Esophagus squamous epithelium (tissue), 5 donors: ENCODE data around the gene MBOAT1. TPM values are rescaled to one million over a fixed set of nuclear protein-coding genes. Genes with fewer than 3 reads are reported as not detected.

Experiments
- DNase-seq: peaks from one replicate; lab custom pipeline; 2025; lab: John Stamatoyannopoulos, UW
- H3K27ac ChIP-seq, 4 donors: fragments of 200-600 bp; sonication (generic); one replicate each; pipeline ENCODE4 v1.5.1; 2016 to 2019; ENCODE audit warnings: mild to moderate bottlenecking in 1 of 4
- H3K27me3 ChIP-seq, 4 donors: fragments of 200-600 bp; sonication (generic); 1 replicate in 3 of 4; 2 replicates in 1 of 4; pipeline versions ENCODE4 v1.5.1 to v1.6.0; 2017 to 2021; ENCODE audit warnings: antibody characterized with exemption in 1 of 4
- H3K36me3 ChIP-seq, 3 donors: fragments of 200-600 bp; sonication (generic); one replicate each; pipeline ENCODE4 v1.5.1; 2016 to 2019
- H3K4me1 ChIP-seq, 3 donors: fragments of 200-600 bp; sonication (generic); one replicate each; pipeline ENCODE4 v1.5.1; 2017 to 2019
- H3K4me3 ChIP-seq, 4 donors: fragments of 200-600 bp; sonication (generic); 1 replicate in 3 of 4; 2 replicates in 1 of 4; pipeline ENCODE4 v1.5.1; 2016 to 2019; ENCODE audit warnings: mild to moderate bottlenecking in 2 of 4, moderate library complexity in 1 of 4
- H3K9me3 ChIP-seq, 3 donors: fragments of 200-600 bp; sonication (generic); one replicate each; pipeline ENCODE4 v1.5.1; 2016 to 2019
- POLR2A ChIP-seq, 4 donors: fragments of 450-650 bp; IDR thresholded peaks; one replicate each; pipeline ENCODE4 v1.6.1; 2017; ENCODE audit warnings: antibody characterized with exemption in 4 of 4, mild to moderate bottlenecking in 4 of 4, moderate library complexity in 3 of 4
- WGBS, 2 donors: methylation state at CpG; one replicate each; pipeline ENCODE4 v1.1.5; 2018; 5-methylcytosine and 5-hydroxymethylcytosine counted together
- intact Hi-C: fragments of 100-400 bp; cut with DNase I; formaldehyde crosslinking; loops from one replicate; pipeline ENCODE4 v1.15.0; 2022
- total RNA-seq, 4 donors: library from RNA; depleted of rRNA; stranded (reverse); fragments of >200 nt; gene quantifications; one replicate each; pipeline ENCODE4 v1.1.0, GENCODE V29; 2016
- TF ChIP-seq, protein P1 (sequence below), 6 experiments: fragments of 450-650 bp in 4 of 6; fragments of 200-600 bp in 2 of 6; sonication (generic) in 2 of 6; IDR thresholded peaks; one replicate each; pipeline ENCODE4 v1.5.1; 2016 to 2019; ENCODE audit warnings: antibody characterized with exemption in 6 of 6, mild to moderate bottlenecking in 4 of 6, moderate library complexity in 4 of 6
- donor health status: DM: yes; HTN: yes; CAD: no.

Gene MBOAT1
- total RNA-seq, 4 donors from 2014 or later: 5.2 to 12.8 (median 12.0) TPM

DNA sequence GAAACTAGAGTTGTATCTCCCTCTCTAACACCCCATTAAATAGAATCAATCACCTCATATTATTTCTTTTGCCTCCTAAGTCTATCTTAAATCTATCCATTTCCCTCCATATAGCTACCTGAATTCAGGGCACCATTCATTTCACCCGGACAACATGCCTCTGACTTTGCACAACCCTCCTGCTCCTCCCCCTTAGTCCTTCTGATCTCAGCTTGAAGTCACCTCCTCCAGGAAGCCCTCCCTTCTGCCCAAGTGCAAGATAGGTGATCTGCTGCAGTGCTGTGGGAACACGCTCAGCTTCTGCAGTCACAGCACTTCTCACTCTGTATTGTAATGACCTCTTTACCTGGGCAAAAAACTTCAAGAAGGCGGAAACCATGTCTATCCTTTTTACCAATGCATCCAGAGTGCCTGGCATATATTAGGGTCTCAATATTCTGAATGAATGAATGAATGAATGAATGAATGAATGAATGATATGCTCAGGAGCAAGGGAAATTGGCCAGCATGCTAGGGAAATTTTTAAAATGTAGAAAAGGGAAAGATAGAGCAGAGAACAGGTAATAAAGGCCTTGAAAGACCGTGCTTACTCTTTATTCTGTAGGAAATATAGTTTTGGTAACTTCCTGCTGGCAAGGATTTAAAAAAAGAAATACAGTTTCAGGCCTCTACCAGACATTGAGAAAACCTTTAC lies 41.7 kb downstream of the MBOAT1 start:
- intact Hi-C loops: no loop called here
- 71 to 91% methylated on average over 4 of the region's 4 CpGs for WGBS, 2 donors
- H3K4me1 ChIP-seq: peaks cover 0 to 26% (median 3%) of the 10 kb centered on the region in 3 donors
- H3K4me3 ChIP-seq: no peak overlapping the region
- TF ChIP-seq, protein P1, sequence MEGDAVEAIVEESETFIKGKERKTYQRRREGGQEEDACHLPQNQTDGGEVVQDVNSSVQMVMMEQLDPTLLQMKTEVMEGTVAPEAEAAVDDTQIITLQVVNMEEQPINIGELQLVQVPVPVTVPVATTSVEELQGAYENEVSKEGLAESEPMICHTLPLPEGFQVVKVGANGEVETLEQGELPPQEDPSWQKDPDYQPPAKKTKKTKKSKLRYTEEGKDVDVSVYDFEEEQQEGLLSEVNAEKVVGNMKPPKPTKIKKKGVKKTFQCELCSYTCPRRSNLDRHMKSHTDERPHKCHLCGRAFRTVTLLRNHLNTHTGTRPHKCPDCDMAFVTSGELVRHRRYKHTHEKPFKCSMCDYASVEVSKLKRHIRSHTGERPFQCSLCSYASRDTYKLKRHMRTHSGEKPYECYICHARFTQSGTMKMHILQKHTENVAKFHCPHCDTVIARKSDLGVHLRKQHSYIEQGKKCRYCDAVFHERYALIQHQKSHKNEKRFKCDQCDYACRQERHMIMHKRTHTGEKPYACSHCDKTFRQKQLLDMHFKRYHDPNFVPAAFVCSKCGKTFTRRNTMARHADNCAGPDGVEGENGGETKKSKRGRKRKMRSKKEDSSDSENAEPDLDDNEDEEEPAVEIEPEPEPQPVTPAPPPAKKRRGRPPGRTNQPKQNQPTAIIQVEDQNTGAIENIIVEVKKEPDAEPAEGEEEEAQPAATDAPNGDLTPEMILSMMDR (IDR thresholded peaks at IDR 0.05): no peak
- no peak for TF ChIP-seq POLR2A (IDR thresholded peaks at IDR 0.05)
- peaks cover 0 to 7% (median 0%) of the 10 kb centered on the region in 3 donors for H3K36me3 ChIP-seq
- H3K27ac ChIP-seq: no peak overlapping the region
- H3K9me3 ChIP-seq: no peaks in the 10 kb centered on the region
- no peak for DNase-seq
- no peaks in the 10 kb centered on the region for H3K27me3 ChIP-seq

DNA sequence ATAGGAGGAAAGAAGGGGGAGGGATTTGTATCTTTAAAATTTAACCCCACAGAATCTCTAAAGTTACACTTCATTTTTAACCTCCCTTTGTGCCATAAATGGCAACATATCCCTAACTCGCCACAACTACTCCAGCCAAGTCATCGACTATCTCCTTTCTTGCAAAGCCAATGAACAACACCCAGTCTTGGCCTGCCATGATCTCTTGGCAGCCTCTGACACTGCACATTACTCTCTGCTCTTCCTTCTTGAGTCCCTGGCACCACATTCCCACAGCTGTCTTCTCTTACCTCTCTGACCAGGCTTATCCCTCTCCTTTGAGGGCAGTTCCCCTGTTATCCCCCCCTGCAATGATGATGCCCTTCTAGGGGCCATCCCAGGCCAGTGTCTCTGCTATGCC lies 42.5 kb downstream of the MBOAT1 start:
- no peak overlapping the region for H3K4me3 ChIP-seq
- no peaks in the 10 kb centered on the region for H3K9me3 ChIP-seq
- peak overlapping the region in 2 of 4 donors; percentile 2 to 25 for H3K27ac ChIP-seq
- TF ChIP-seq POLR2A (IDR thresholded peaks at IDR 0.05): no peak
- TF ChIP-seq, protein P1 (IDR thresholded peaks at IDR 0.05): no peak
- H3K27me3 ChIP-seq: no peaks in the 10 kb centered on the region
- DNase-seq: no peak
- peaks cover 0 to 26% (median 3%) of the 10 kb centered on the region in 3 donors for H3K4me1 ChIP-seq
- peaks cover 0 to 7% (median 0%) of the 10 kb centered on the region in 3 donors for H3K36me3 ChIP-seq
- WGBS, 2 donors: 52 to 63% methylated on average over 2 of the region's 2 CpGs
- intact Hi-C loops: no loop called here

DNA sequence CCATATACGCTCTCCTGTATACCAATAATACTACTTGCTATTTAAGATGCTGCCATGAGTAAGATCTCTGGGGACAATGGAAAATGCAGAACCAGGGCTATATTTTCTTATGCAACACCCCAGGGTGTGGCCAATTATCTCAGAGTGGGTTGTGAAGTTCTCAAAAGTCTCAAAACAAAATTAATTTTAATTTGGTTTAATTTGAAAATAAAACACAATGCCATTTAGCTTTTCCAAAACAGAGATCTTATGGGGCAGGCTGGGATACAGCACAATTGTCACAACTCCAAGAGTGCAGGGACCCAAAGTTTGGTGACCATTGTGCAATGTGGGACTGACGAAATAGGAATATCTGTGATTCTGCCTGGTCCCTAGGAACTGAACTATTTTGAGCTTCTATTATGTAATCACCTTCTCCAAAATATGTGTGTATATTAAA lies 43.1 kb downstream of the MBOAT1 start:
- WGBS, 2 donors: 63 to 77% methylated on average over 2 of the region's 2 CpGs
- TF ChIP-seq POLR2A (IDR thresholded peaks at IDR 0.05): no peak
- TF ChIP-seq, protein P1 (IDR thresholded peaks at IDR 0.05): no peak
- Histone ChIP-seq H3K4me3 (no peak overlapping the region), H3K27me3 (no peaks in the 10 kb centered on the region), H3K36me3 (peaks cover 0 to 7% (median 0%) of the 10 kb centered on the region in 3 donors), H3K27ac (peak overlapping the region in 2 of 4 donors; percentile 2 to 11), H3K9me3 (no peaks in the 10 kb centered on the region), H3K4me1 (peaks cover 0 to 20% (median 3%) of the 10 kb centered on the region in 3 donors)
- intact Hi-C loops: no loop called here
- no peak for DNase-seq

DNA sequence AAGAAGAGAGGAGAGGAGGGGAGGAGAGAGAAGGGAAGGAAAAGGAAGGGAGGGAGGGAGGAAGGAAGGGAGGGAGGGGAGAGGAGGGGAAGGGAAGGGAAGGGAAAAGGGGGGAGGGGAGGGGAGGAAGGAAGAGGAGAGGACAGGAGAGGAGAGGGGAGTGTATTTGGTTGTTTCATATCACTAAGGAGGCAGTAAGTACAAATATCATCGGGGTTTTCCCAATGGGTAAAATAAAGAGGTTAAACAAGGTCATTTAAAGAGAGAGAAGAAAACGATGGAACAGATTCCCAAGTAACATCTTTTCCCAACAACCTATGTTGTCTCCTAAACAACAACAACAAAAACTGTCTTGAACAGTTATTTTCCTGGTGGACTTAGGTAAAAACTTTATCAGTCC lies 43.6 kb downstream of the MBOAT1 start:
- no peaks in the 10 kb centered on the region for H3K27me3 ChIP-seq

DNA sequence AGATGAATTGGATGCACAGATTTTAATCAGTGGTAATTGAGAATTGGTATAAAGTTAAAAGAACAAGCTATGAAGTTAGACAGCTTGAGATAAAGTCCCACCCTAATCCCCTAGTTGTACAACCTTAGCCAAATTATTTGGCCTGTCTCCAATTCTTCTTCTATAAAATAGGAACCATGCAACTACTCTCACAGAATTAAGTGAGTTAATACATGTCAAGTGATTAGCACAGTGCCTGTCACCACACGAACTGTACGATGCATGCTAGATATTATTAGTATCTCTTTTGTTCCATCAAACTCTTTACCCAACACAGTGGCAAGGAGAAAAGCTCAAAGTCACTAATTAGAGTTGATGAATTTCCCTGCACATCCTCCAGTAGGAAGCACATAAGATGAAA lies 44.7 kb downstream of the MBOAT1 start:
- Histone ChIP-seq H3K27ac (no peak overlapping the region), H3K27me3 (no peaks in the 10 kb centered on the region), H3K9me3 (no peaks in the 10 kb centered on the region), H3K4me1 (peaks cover 0 to 12% (median 3%) of the 10 kb centered on the region in 3 donors), H3K36me3 (peaks cover 0 to 7% (median 0%) of the 10 kb centered on the region in 3 donors), H3K4me3 (no peak overlapping the region)
- WGBS, 2 donors: 32 to 51% methylated on average over 2 of the region's 2 CpGs
- no peak for DNase-seq
- TF ChIP-seq, protein P1 (IDR thresholded peaks at IDR 0.05): no peak
- no peak for TF ChIP-seq POLR2A (IDR thresholded peaks at IDR 0.05)
- intact Hi-C loops: no loop called here

More for the DNA sequence above, 43.6 kb downstream of the MBOAT1 start:
- Histone ChIP-seq H3K4me3 (no peak overlapping the region), H3K27ac (peak overlapping the region in 1 of 4 donors; percentile 11), H3K4me1 (peaks cover 0 to 16% (median 3%) of the 10 kb centered on the region in 3 donors), H3K36me3 (peaks cover 0 to 7% (median 0%) of the 10 kb centered on the region in 3 donors), H3K9me3 (no peaks in the 10 kb centered on the region)
- DNase-seq: no peak
- intact Hi-C loops: no loop called here
- WGBS, 2 donors: 43 to 77% methylated on average over 2 of the region's 2 CpGs
- TF ChIP-seq, protein P1 (IDR thresholded peaks at IDR 0.05): no peak
- TF ChIP-seq POLR2A (IDR thresholded peaks at IDR 0.05): no peak
